Stimulated activated CD4-positive, alpha-beta T cell treated with anti-CD3 and anti-CD28 coated beads, TNF-alpha, amount 100 ng/mL, for 1 hour (primary cell): ENCODE measurements around the gene ZNF319.
"Not testable (repeated sequence)": the region's sequence is repeated elsewhere in the genome, so short reads cannot be mapped to it uniquely, and the experiment has no call there.

Source experiments
- DNase-seq, 3 donors: peaks; one replicate each; pipeline ENCODE4 v3.0.0-alpha.2; 2020; ENCODE audit warnings: low read depth in 3 of 3, low spot score in 1 of 3

The ZNF319 gene

GRCh38 chr16:58022601-58023371, 22.3 kb upstream of the ZNF319 start:
- DNase-seq = no peak

GRCh38 chr16:58021661-58022551, 21.4 kb upstream of the ZNF319 start:
- DNase-seq = no peak

DNA sequence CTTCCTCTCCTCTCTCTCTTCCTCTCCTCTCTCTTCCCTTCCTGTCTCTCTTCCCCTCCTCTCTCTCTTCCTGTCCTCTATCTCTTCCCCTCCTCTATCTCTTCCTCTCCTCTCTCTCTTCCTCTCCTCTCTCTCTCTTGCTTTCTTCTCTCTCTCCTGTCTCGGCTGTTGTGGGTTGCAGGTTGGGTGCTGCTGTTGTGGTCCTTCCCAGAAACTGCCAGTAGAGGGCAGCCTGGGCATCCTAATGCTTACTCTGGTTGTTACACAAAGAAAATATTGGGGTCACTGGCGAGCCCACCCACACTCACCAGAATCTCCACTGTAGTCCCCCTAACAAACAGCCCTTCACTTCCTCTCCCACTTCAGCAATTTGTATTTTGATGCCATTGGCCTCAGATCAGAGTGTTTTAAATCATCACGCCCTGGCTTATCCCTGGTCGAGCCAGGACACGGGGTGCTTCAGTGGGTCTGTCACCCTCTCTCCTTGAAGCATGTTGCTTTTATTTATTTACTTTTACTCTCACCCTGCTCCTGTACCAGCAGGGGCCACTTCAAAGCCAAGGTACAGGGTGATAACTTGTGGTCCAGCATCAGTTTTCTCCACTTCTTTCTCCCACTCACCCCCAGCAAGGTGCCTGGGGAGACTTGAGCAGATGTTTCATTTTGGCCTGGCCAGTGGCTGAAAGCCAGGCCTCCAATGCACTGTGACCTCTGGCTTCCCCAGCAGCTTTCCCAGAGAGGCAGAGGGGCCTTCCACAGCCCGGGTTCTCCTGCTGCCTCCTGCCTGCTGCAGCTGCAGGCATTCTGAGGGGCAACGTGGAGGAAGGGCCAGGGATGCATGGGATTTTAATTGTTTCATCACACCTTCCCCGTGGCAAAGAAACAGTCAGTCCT, 20.4 kb upstream of the ZNF319 start:
- DNase-seq = peak in 1 of 3 donors; percentile 46

- no peak for DNase-seq
Observed at GRCh38 chr16:58019866-58020538, 19.5 kb upstream of the ZNF319 start.

- no peak for DNase-seq
Observed at GRCh38 chr16:58018803-58019202, 18.3 kb upstream of the ZNF319 start.

DNA sequence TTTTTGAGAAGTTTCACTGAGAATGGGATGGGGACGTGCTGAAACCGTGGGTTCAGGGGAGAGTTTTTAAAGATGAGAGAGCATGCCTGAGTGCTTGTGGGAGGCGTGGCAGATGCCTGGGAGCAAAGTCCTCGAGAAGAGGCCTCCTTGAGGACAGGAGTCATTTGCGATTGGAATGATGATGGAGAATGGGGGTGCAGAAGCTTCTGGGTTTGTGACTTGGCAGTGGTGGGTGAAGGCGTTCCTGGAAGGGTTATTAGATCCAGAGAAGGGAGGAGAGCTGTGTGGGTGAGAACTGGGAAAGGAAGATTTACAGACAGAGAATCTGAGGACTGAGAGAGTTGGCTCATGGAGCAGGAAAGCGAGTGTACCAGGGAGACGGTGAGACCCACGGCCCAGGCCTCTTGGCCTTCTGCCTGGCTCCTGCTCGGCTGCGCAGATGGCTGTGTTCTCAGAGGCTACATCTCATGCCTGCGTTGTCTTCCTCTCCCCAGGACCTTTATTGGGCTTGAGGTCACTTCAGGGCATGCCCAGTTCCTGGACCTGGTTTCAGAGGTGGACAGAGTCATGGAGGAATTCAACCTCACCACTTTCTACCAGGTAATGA, 16.5 kb upstream of the ZNF319 start:
- no peak for DNase-seq

- no peak for DNase-seq
Observed at GRCh38 chr16:58013201-58013956, 12.9 kb upstream of the ZNF319 start.

GRCh38 chr16:58012481-58012880, 12.0 kb upstream of the ZNF319 start:
- DNase-seq = no peak

- no peak for DNase-seq
Observed at GRCh38 chr16:58011652-58012051, 11.2 kb upstream of the ZNF319 start.

DNA sequence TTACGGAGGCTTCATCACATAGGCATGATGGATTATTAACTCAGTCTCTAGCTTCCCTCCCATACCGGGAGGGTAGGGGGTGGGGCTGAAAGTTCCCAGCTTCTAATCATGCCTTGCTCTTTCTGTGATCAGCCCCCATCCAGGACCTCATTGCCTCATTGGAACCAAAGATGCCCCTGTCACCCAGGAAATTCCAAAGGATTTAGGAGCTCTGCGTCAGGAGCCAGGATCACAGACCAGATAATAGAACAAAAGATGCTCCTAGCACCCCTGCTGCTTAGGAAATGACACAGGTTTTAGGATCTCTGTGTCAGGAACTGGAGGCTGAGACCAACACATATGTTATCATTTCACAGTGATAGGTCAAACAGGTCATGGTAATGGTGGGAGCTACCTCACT, 10.4 kb upstream of the ZNF319 start:
- no peak for DNase-seq

GRCh38 chr16:58009856-58010416, 9.5 kb upstream of the ZNF319 start:
- DNase-seq = no peak

DNA sequence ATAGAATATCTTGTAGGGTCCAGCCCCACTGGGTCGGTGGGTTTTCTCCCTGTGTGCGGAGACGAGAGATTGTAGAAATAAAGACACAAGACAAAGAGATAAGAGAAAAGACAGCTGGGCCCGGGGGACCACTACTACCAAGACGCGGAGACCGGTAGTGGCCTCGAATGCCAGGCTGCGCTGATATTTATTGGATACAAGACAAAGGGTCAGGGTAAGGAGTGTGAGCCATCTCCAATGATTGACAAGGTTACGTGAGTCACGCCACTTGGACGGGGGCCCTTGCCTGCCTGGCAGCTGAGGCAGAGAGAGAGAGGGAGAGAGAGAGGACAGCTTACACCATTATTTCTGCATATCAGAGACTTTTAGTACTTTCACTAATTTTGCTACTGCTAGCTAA, 4.3 kb upstream of the ZNF319 start:
- not testable (repeated sequence) for DNase-seq

GRCh38 chr16:58002936-58003335, 2.5 kb upstream of the ZNF319 start:
- DNase-seq = no peak

- DNase-seq = no peak
Observed at GRCh38 chr16:58002416-58002800, 1.9 kb upstream of the ZNF319 start.

DNA sequence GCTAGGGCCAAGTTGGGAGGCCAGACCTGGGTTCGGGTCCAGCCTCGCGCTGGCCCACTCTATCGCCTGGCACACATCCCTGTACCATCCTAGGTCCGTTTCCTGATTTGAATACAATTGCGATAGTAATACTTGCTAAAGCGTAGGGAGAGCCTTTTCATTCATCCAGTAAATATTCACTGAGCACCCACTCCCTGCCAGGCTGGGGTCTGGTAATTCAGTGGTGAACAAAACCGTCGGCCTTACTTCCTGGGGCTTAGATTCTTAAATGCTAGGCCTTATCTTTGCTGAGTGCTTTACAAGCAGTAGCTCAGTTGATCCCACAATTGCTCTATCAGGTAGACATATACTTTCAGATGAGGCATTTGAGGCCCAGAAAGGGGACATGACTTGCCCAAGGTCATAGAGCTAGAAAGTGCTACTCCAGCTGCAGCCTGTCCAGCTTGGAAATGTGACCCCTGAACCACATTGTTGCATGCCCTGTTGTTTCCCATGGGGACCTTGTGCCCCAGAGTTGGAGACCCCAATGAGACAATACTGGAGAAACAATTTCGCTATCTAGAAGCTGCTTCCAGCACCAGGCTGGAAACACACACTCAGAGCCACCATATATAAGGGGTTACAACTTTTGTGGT, 1.4 kb upstream of the ZNF319 start:
- DNase-seq = no peak

- peak; percentile 45 to 84 (median 68) for DNase-seq
Observed at GRCh38 chr16:58000706-58001676, 519 bp upstream of the ZNF319 start, which contains the start of gene USB1. Gene USB1, plus strand, starts transcription at chr16:58001407. Its CDS starts 77 bp downstream, at chr16:58001484.

GRCh38 chr16:57999366-57999970, 1.0 kb downstream of the ZNF319 start:
- DNase-seq = no peak
